Measurements from ENCODE around the gene EXTL1. TPM values are rescaled to one million over a fixed set of nuclear protein-coding genes. Genes with fewer than 3 reads are reported as not detected.

The EXTL1 gene
- polyA plus RNA-seq, 3 donors from 2014 or later, result not detected

- Mint-ChIP-seq H3K4me3 (peak overlapping the region; percentile 92 to 97 (median 96)), H3K4me1 (peaks cover 78 to 91% of the 10 kb centered on the region in 2 donors), H3K9me3 (no peaks in the 10 kb centered on the region)
Observed at GRCh38 chr1:25990702-25991395, 30.7 kb upstream of the EXTL1 start.

DNA sequence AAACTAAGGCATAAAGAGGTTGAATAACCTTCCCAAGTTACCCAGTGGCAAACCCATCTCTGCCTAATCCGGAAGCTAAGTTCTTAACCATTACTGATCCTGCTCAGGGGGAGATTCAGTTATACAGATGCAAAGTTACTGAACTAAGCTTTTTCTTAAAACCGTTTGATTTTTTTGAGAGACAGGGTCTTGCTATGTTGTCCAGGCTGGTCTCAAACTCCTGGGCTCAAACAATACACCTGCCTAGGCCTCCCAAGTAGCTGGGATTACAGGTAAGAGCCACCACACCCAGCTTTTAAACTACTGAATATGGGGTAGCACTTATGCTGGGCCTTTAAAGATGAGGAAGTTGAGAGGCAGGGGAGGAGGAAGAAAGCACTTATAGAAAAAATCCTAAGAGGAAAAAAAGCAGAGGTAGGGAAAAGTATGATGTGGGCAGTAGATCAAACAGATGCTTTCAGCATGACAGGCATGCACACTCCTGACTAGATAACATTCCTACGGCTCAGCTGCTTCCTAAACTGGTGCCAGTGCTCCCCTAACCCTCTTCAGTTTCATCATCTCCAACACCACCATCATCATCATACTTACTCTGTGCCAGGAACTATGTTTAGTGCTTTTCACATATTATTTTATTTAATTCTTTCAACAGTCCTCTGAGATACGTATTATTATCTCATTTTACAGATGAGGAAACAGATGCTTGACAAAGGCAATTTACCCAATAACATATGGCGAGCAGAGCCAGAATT lies 29.5 kb upstream of the EXTL1 start:
- H3K4me3 Mint-ChIP-seq, result peak overlapping the region; percentile 72 to 97 (median 77)
- H3K27ac Mint-ChIP-seq, result peak overlapping the region; percentile 97 to 100 (median 98)
- peaks cover 79 to 93% of the 10 kb centered on the region in 2 donors for H3K4me1 Mint-ChIP-seq
- DNase-seq, result no peak
- no peaks in the 10 kb centered on the region for H3K9me3 Mint-ChIP-seq
- peaks cover 5 to 21% (median 10%) of the 10 kb centered on the region in 3 donors for H3K36me3 Mint-ChIP-seq
- peaks cover 4 to 14% (median 5%) of the 10 kb centered on the region in 3 donors for H3K27me3 Mint-ChIP-seq (ENCODE audit: low read depth in 3 of 3)

More at GRCh38 chr1:25990702-25991395, 30.7 kb upstream of the EXTL1 start:
- peak; percentile 83 to 87 (median 87) for DNase-seq
- H3K27me3 Mint-ChIP-seq (ENCODE audit: low read depth in 3 of 3), result peaks cover 4 to 14% (median 5%) of the 10 kb centered on the region in 3 donors
- H3K27ac Mint-ChIP-seq, result peak overlapping the region; percentile 97 to 100 (median 98)
- peaks cover 12 to 26% (median 15%) of the 10 kb centered on the region in 3 donors for H3K36me3 Mint-ChIP-seq

- peak overlapping the region; percentile 97 to 100 (median 98) for H3K27ac Mint-ChIP-seq
- peak; percentile 55 to 63 (median 58) for DNase-seq
- peaks cover 3 to 18% (median 7%) of the 10 kb centered on the region in 3 donors for H3K36me3 Mint-ChIP-seq
- no peaks in the 10 kb centered on the region for H3K9me3 Mint-ChIP-seq
- peaks cover 80 to 93% of the 10 kb centered on the region in 2 donors for H3K4me1 Mint-ChIP-seq
- peak overlapping the region; percentile 58 to 97 (median 75) for H3K4me3 Mint-ChIP-seq
- H3K27me3 Mint-ChIP-seq (ENCODE audit: low read depth in 3 of 3), result peaks cover 5 to 14% (median 5%) of the 10 kb centered on the region in 3 donors
Observed at GRCh38 chr1:25992689-25993171, 28.8 kb upstream of the EXTL1 start.

GRCh38 chr1:25993197-25993951 lies 28.2 kb upstream of the EXTL1 start:
- Mint-ChIP-seq H3K4me3 (peak overlapping the region; percentile 58 to 97 (median 75)), H3K36me3 (peaks cover 3 to 11% (median 7%) of the 10 kb centered on the region in 3 donors), H3K27ac (peak overlapping the region; percentile 97 to 100 (median 98)), H3K9me3 (no peaks in the 10 kb centered on the region), H3K27me3 (ENCODE audit: low read depth in 3 of 3) (peaks cover 9 to 21% (median 10%) of the 10 kb centered on the region in 3 donors), H3K4me1 (peaks cover 80 to 93% of the 10 kb centered on the region in 2 donors)
- no peak for DNase-seq

DNA sequence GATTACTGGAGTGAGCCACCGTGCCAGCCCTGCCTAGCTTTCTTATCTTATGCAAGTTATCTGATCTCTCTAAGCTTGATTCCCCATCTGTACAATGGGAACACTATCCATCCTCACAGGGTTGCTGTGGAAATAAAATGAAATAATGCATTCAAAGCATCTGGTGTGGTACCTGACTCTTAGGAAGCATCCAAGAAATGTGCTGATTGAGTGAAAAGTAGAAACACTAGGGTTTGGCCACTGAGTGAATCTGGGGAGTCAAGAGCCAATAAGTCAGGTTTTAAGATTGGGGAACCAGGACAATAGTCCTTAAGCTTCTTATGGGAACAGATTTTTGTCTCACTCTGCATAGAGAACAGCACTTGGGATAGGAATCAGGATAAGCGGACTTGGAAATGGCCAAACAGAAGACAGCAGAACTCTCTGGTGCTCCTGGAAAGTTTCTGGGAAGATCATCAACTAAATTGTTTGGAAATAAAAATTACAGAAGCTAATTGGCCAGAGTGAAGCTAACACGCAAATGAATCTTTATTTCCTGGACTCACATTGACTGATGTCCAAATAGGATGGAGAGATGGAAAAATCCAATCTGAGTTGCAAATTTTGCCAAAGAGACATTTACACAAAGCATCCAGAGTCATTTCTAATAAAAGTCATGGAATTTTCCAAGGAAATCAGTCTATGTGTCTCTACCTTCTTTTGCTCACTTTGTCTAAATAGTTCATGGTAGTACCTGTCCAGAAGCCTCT lies 27.0 kb upstream of the EXTL1 start:
- DNase-seq, result no peak
- H3K4me3 Mint-ChIP-seq, result peak overlapping the region in 3 of 5 donors; percentile 14 to 28 (median 22)
- H3K4me1 Mint-ChIP-seq, result peaks cover 71 to 85% of the 10 kb centered on the region in 2 donors
- peaks cover 9 to 22% (median 12%) of the 10 kb centered on the region in 3 donors for H3K27me3 Mint-ChIP-seq (ENCODE audit: low read depth in 3 of 3)
- H3K9me3 Mint-ChIP-seq, result no peaks in the 10 kb centered on the region
- peaks cover 3 to 7% (median 3%) of the 10 kb centered on the region in 3 donors for H3K36me3 Mint-ChIP-seq
- H3K27ac Mint-ChIP-seq, result peak overlapping the region; percentile 21 to 99 (median 89)

DNA sequence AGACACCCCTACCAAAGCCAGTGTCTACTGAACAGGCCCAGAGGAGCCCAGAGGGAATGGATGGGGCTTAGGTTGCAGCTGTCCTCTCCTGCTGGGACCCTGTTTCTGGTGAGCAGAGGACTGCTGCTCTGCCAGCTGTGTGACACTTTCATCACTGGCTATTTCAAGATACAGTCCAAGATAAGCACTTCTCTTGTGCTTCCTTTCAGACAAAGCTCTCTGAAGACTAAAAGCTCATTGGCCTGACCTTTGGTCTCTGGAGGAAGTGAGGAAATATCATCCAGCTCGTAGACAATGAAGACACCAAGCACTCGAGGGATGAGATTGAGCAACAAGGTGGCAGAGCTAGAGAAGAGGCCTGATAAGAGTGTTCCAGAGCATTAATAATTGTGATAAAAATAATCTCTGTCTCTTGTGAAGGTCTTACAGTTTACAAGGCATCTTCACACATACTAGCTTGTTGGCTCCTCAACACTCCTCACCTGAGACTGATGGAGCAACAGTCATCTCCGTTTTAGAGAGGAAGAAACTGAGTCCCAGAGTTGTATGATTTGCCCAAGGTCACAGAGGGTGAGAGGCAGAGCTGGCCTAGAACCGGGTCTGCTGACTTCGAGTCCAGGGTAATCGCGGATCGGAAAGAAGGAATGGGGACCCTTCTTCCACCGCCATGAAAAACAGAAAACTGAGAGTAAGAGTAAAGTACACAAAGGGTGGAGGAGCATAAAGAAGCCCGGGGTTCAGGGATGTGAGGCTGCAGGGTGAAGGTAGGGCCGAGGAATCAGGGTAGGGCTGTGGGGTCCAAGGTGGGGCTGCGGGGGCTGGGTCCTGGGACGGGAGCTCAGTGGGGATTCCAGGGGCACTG lies 24.4 kb upstream of the EXTL1 start:
- peak overlapping the region; percentile 97 to 100 (median 98) for H3K27ac Mint-ChIP-seq
- no peaks in the 10 kb centered on the region for H3K9me3 Mint-ChIP-seq
- peak; percentile 16 to 32 (median 21) for DNase-seq
- H3K36me3 Mint-ChIP-seq, result peaks cover 0 to 7% (median 1%) of the 10 kb centered on the region in 3 donors
- peaks cover 9 to 15% (median 13%) of the 10 kb centered on the region in 3 donors for H3K27me3 Mint-ChIP-seq (ENCODE audit: low read depth in 3 of 3)
- peaks cover 52 to 62% of the 10 kb centered on the region in 2 donors for H3K4me1 Mint-ChIP-seq
- peak overlapping the region; percentile 90 to 96 (median 95) for H3K4me3 Mint-ChIP-seq

GRCh38 chr1:25997828-25998761 lies 23.5 kb upstream of the EXTL1 start, which contains the start of gene PAFAH2:
Gene PAFAH2, minus strand, starts transcription at chr1:25998063. Its CDS starts 7,247 bp downstream, at chr1:25990816.
- Mint-ChIP-seq H3K4me3 (peak within 1 kb of the TSS; percentile 90 to 96 (median 95)), H3K4me1 (peaks cover 43 to 53% of the 10 kb centered on the region in 2 donors), H3K36me3 (peaks cover 0 to 7% (median 0%) of the 10 kb centered on the region in 3 donors), H3K27ac (peak within 1 kb of the TSS; percentile 97 to 100 (median 98)), H3K9me3 (no peaks in the 10 kb centered on the region), H3K27me3 (ENCODE audit: low read depth in 3 of 3) (peaks cover 6 to 9% (median 8%) of the 10 kb centered on the region in 3 donors)
- peak; percentile 96 to 97 (median 96) for DNase-seq

GRCh38 chr1:25999041-25999800 lies 22.4 kb upstream of the EXTL1 start:
- Mint-ChIP-seq H3K27me3 (ENCODE audit: low read depth in 3 of 3) (peaks cover 6 to 9% (median 8%) of the 10 kb centered on the region in 3 donors), H3K27ac (peak overlapping the region in 1 of 6 donors; percentile 98), H3K4me1 (peaks cover 32 to 42% of the 10 kb centered on the region in 2 donors), H3K36me3 (peaks cover 0 to 3% (median 0%) of the 10 kb centered on the region in 3 donors), H3K4me3 (no peak overlapping the region), H3K9me3 (no peaks in the 10 kb centered on the region)
- DNase-seq, result no peak

DNA sequence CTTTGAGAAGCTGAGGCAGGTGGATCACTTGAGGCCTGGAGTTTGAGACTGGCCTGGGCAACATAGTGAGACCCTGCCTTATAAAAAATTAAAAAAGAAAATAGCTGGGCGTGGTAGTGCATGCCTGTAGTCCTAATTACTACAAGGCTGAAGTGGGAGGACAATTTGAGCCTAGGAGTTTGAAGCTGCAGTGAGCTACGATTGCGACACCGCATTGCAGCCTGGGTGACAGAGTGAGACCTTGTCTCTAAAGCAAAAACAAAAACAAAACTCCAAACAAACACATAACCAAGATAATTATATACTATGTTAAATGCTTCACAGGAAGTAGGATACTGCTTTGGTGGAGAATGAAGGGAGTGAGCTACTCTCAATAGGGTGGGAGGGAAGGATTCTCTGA lies 18.3 kb upstream of the EXTL1 start:
- DNase-seq, result no peak
- H3K36me3 Mint-ChIP-seq, result no peaks in the 10 kb centered on the region
- H3K27ac Mint-ChIP-seq, result no peak overlapping the region

GRCh38 chr1:26003756-26004155 lies 17.8 kb upstream of the EXTL1 start:
- H3K4me3 Mint-ChIP-seq, result no peak overlapping the region
- H3K36me3 Mint-ChIP-seq, result no peaks in the 10 kb centered on the region
- no peaks in the 10 kb centered on the region for H3K4me1 Mint-ChIP-seq

More for the DNA sequence above, 18.3 kb upstream of the EXTL1 start:
- Mint-ChIP-seq H3K4me3 (no peak overlapping the region), H3K4me1 (peaks cover 4 to 5% of the 10 kb centered on the region in 2 donors), H3K27me3 (ENCODE audit: low read depth in 3 of 3) (peaks cover 2 to 5% (median 3%) of the 10 kb centered on the region in 3 donors), H3K9me3 (no peaks in the 10 kb centered on the region)

More at GRCh38 chr1:26003756-26004155, 17.8 kb upstream of the EXTL1 start:
- Mint-ChIP-seq H3K27me3 (ENCODE audit: low read depth in 3 of 3) (peaks cover 0 to 3% (median 2%) of the 10 kb centered on the region in 3 donors), H3K9me3 (no peaks in the 10 kb centered on the region), H3K27ac (no peak overlapping the region)
- DNase-seq, result no peak
